ENCODE measurements around the gene TRIM41.
"Not testable (repeated sequence)": the region's sequence is repeated elsewhere in the genome, so short reads cannot be mapped to it uniquely, and the experiment has no call there.

TRIM41 gene

GRCh38 chr5:181255276-181255675 lies 32.2 kb downstream of the TRIM41 start:
- no peak for DNase-seq (ENCODE audit: low read depth in 2 of 2)

- no peak for DNase-seq (ENCODE audit: low read depth in 2 of 2)
Measured at GRCh38 chr5:181255836-181256578, 32.9 kb downstream of the TRIM41 start.

GRCh38 chr5:181258576-181258975 lies 35.5 kb downstream of the TRIM41 start:
- DNase-seq (ENCODE audit: low read depth in 2 of 2) = no peak

DNA sequence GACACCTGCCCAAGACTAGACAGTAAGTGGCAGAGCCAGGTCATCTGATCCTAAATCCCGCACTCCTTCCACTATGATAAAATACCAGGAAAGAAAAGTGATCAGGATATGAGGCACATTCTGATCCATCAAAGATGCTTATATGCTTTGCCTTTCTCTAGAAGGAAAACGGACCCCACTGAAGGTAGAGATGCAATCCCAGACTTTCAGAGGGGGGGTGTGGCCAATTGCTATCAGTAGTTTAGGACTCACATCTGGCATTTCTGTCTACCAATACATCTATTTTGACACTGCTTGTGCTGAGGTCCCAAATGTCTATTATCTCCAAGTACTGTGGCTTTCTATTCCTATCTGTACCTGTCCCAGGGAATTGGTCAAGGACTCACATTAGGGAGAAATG lies 36.2 kb downstream of the TRIM41 start:
- no peak for DNase-seq (ENCODE audit: low read depth in 2 of 2)

- no peak for DNase-seq (ENCODE audit: low read depth in 2 of 2)
Measured at GRCh38 chr5:181259974-181260719, 37.1 kb downstream of the TRIM41 start.

GRCh38 chr5:181260720-181261319 lies 37.7 kb downstream of the TRIM41 start, which contains the start of gene TRIM52:
TRIM52 (minus strand) TSS chr5:181261143; CDS start chr5:181260813, 330 bp downstream.
- DNase-seq (ENCODE audit: low read depth in 2 of 2) = peak; percentile 78 to 81

DNA sequence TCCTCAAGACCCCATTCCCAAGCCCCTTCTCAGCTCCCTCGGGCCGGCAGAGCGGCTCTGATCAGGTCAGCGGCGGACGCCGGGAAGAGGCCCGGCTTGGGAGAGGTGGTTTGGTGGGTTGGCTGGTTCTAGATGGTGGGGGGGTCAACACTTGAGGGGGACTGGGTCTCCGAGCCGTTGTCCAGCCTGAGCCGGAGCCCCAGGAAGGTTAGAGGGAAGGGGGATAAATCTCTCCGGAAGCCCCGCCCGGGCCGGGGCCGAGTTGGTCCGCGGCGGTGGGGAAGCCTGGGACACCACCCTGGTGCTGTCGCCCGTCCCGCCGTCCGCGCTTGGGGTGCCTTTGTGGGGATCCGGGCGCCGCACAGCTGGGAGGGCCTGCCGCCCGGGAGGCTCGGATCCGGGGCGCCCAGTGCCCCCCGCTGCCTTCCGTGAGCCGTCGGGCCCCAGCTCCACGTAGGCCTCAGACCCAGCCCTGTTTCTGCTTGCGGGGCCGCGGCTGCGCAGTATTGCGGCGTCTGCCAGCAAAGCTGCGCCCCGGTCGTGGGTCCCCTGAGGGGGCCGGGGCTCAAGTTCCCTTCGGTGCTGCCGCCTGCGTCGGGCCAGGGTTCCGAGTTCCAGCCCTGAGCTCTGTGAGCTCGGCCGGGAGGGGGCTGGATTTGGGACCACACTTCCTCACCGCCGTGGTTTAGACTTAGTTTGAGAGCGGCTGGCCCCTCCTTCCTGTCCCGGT lies 38.4 kb downstream of the TRIM41 start:
- peak; percentile 50 to 68 for DNase-seq (ENCODE audit: low read depth in 2 of 2)

- no peak for DNase-seq (ENCODE audit: low read depth in 2 of 2)
Measured at GRCh38 chr5:181263633-181264032, 40.6 kb downstream of the TRIM41 start.

- no peak for DNase-seq (ENCODE audit: low read depth in 2 of 2)
Measured at GRCh38 chr5:181265092-181265671, 42.1 kb downstream of the TRIM41 start.

DNA sequence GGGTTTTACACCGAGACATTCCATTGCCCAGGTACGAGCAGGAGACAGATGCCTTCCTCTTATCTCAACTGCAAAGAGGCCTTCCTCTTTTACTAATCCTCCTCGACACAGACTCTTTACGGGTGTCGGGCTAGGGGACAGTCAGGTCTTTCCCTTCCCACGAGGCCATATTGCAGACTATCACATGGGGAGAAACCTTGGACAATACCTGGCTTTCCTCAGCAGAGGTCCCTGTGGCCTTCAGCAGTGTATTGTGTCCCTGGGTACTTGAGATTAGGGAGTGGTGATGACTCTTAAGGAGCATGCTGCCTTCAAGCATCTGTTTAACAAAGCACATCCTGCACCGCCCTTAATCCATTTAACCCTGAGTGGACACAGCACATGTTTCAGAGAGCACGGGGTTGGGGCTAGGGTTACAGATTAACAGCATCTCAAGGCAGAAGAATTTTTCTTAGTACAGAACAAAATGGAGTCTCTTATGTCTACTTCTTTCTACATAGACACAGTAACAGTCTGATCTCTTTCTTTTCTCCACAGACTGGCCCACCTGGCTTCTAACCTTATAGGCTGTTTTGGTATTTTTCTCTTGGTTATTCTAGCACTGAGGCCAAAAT lies 44.3 kb downstream of the TRIM41 start:
- not testable (repeated sequence) for DNase-seq (ENCODE audit: low read depth in 2 of 2)

DNA sequence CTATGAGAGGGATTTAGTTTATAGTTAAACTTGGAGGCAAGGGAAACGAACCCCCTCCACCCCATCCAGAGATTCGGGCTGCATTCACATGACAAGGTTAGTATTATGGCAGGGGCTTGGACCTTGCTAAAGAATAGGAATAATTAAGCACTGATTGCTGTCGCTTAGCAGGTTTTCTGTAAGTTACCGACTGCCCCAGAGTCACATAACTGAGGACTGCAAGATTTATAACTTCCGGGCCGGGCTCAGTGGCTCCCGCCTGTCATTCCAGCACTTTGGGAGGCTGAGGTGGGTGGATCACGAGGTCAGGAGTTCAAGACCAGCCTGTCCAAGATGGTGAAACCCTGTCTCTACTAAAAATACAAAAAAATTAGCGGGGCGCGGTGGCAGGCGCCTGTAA lies 44.8 kb downstream of the TRIM41 start:
- DNase-seq (ENCODE audit: low read depth in 2 of 2) = not testable (repeated sequence)

GRCh38 chr5:181271081-181271480 lies 48.0 kb downstream of the TRIM41 start:
- no peak for DNase-seq (ENCODE audit: low read depth in 2 of 2)

- DNase-seq (ENCODE audit: low read depth in 2 of 2) = not testable (repeated sequence)
Measured at GRCh38 chr5:181273433-181273744, 50.3 kb downstream of the TRIM41 start.

GRCh38 chr5:181280251-181280762 lies 57.2 kb downstream of the TRIM41 start:
- no peak for DNase-seq (ENCODE audit: low read depth in 2 of 2)

GRCh38 chr5:181281077-181281983 lies 58.2 kb downstream of the TRIM41 start:
- DNase-seq (ENCODE audit: low read depth in 2 of 2) = no peak

DNA sequence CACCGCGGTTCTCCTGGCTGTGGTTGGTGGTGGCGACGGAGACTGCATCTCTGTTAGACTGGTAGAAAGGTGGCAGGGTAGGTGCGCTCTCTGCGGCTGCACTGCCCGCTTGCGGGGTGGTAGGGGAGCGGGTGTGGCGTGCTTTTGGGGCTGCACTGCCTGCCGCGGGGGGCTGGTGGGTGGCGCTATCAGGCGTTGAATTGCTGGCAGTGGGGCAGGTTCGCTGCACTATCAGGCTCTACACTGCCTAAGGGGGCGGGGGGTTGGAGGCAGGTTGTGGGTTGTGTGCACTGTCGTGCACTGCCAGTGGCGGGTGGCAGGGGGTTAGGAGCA lies 58.9 kb downstream of the TRIM41 start:
- DNase-seq (ENCODE audit: low read depth in 2 of 2) = no peak

GRCh38 chr5:181282415-181282814 lies 59.3 kb downstream of the TRIM41 start:
- not testable (repeated sequence) for DNase-seq (ENCODE audit: low read depth in 2 of 2)

GRCh38 chr5:181282874-181283273 lies 59.8 kb downstream of the TRIM41 start:
- DNase-seq (ENCODE audit: low read depth in 2 of 2) = no peak

DNA sequence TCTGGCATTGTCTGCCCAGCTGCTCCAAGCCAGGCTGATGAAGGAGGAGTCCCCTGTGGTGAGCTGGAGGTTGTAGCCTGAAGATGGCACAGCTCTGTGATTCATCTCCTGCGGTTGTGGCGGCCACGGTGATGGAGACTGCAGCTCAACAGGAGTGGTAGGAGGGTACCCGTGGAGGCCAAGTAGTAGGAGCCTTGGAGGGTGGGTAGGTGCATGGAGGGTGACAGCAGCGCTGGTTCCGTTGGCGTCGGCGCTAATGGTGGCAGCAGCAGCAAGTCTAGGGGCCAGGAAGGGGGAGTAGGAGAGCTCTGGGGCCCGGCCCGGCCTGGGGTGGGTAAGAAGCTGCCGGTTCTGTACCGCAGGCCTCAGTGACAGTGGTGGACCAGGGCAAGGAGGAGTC lies 60.3 kb downstream of the TRIM41 start:
- no peak for DNase-seq (ENCODE audit: low read depth in 2 of 2)
